Right lobe of liver (tissue), 6 donors: ENCODE measurements around the gene RPTOR. TPM values are rescaled to one million over a fixed set of nuclear protein-coding genes. Genes with fewer than 3 reads are reported as not detected.
A peak's percentile ranks its signal among the peaks of the same experiment; 100 is the strongest.

Experiments
- ATAC-seq, 4 donors: fragments of 200-7000 bp; cut with Tn5 transposase; one replicate each; pipeline ENCODE4 v1.9.1; 2020; ENCODE audit warnings: mild to moderate bottlenecking in 4 of 4, moderate library complexity in 4 of 4
- DNase-seq, 3 donors: peaks; one replicate each; pipeline ENCODE4 v3.0.0-alpha.2; 2020
- H3K27ac ChIP-seq, 3 donors: fragments of 200-600 bp; one replicate each; pipeline ENCODE4 v1.8.0; 2022
- H3K27me3 ChIP-seq, 2 donors: fragments of 200-600 bp; one replicate each; pipeline ENCODE4 v1.8.0; 2022
- H3K36me3 ChIP-seq, 4 donors: fragments of 200-600 bp; sonication (generic) in 1 of 4; one replicate each; pipeline versions ENCODE4 v1.5.1 to v1.8.0; 2017 to 2022; ENCODE audit warnings: control low read depth in 1 of 4
- H3K4me1 ChIP-seq, 4 donors: fragments of 200-600 bp; sonication (generic) in 1 of 4; one replicate each; pipeline versions ENCODE4 v1.5.1 to v1.8.0; 2017 to 2022; ENCODE audit warnings: control low read depth in 1 of 4
- H3K4me3 ChIP-seq, 3 donors: fragments of 200-600 bp; one replicate each; pipeline ENCODE4 v1.8.0; 2022
- H3K9me3 ChIP-seq, 4 donors: fragments of 200-600 bp; sonication (generic) in 1 of 4; one replicate each; pipeline versions ENCODE4 v1.5.1 to v1.8.0; 2017 to 2022; ENCODE audit warnings: control low read depth in 1 of 4
- CTCF ChIP-seq, 4 donors: fragments of 200-600 bp in 3 of 4; fragments of 450-650 bp in 1 of 4; IDR thresholded peaks; one replicate each; pipeline versions ENCODE4 v1.5.1 to v1.8.0; 2016 to 2022; ENCODE audit warnings: antibody characterized with exemption in 4 of 4, mild to moderate bottlenecking in 2 of 4
- POLR2A ChIP-seq: fragments of 450-650 bp; IDR thresholded peaks from one replicate; pipeline ENCODE4 v1.6.1; 2017; ENCODE audit warnings: antibody characterized with exemption, mild to moderate bottlenecking
- WGBS: methylation state at CpG from one replicate; pipeline ENCODE4 v1.1.6; 2018; ENCODE audit warnings: low coverage, low lambda C conversion rate; ENCODE audit not compliant: insufficient coverage; ENCODE audit errors: missing lambda C conversion rate; 5-methylcytosine and 5-hydroxymethylcytosine counted together
- intact Hi-C, 2 donors: fragments of 100-400 bp; cut with DNase I; formaldehyde crosslinking; loops; one replicate each; pipeline versions ENCODE4 v1.11.2 to v1.14.1; 2022
- total RNA-seq, 6 experiments: library from RNA; depleted of rRNA in 2 of 6; stranded (reverse); fragments of >200 nt in 2 of 6; fragmentation: NEBNext Ultra II Directional in 3 of 6; extraction: Animal tissue kit (Norgen Biotek cat#: 25700) in 3 of 6; gene quantifications; one replicate each; pipeline versions ENCODE4 v1.1.0 to v1.2.4, GENCODE V29; 2016 to 2023
- donor health status: DM: no; HTN: yes; CAD: no.
- donor health status: DM: no; HTN: no; CAD: no.
- donor health status: DM: no; HTN: no; CAD: no.
- donor health status: DM: no; HTN: yes; CAD: no.
- donor health status: DM: no; HTN: yes; CAD: no.

The RPTOR gene
- total RNA-seq, 6 experiments from 2014 or later = 13.1 to 24.0 (median 15.5) TPM

GRCh38 chr17:80921741-80922579 is 377.3 kb downstream of the RPTOR start:
- no peak for ATAC-seq
- H3K4me3 ChIP-seq = no peak overlapping the region
- H3K4me1 ChIP-seq = no peaks in the 10 kb centered on the region
- no peak overlapping the region for H3K27ac ChIP-seq
- WGBS = 97% methylated on average over 6 of the region's 28 CpGs
- TF ChIP-seq POLR2A = no peak
- no peak for TF ChIP-seq CTCF (IDR thresholded peaks at IDR 0.05)
- no peaks in the 10 kb centered on the region for H3K9me3 ChIP-seq
- peaks cover 0 to 9% (median 0%) of the 10 kb centered on the region in 4 donors for H3K36me3 ChIP-seq
- no peaks in the 10 kb centered on the region for H3K27me3 ChIP-seq
- intact Hi-C loops = no loop called here
- peak in 1 of 3 donors; percentile 53 for DNase-seq

GRCh38 chr17:80922580-80923160 is 378.0 kb downstream of the RPTOR start:
- DNase-seq = peak in 1 of 3 donors; percentile 43
- TF ChIP-seq CTCF (IDR thresholded peaks at IDR 0.05) (no peak), POLR2A (no peak)

GRCh38 chr17:80923211-80924110 is 378.8 kb downstream of the RPTOR start:
- 94% methylated on average over 8 of the region's 35 CpGs for whole genome bisulfite sequencing
- Histone ChIP-seq H3K9me3 (no peaks in the 10 kb centered on the region), H3K36me3 (peaks cover 0 to 9% (median 0%) of the 10 kb centered on the region in 4 donors), H3K4me1 (no peaks in the 10 kb centered on the region), H3K27me3 (no peaks in the 10 kb centered on the region), H3K4me3 (no peak overlapping the region), H3K27ac (no peak overlapping the region)
- intact Hi-C loops = no loop called here
- DNase-seq (peak in 1 of 3 donors; percentile 48), ATAC-seq (no peak)
- no peak for TF ChIP-seq CTCF (IDR thresholded peaks at IDR 0.05)
- TF ChIP-seq POLR2A = no peak

More at GRCh38 chr17:80922580-80923160, 378.0 kb downstream of the RPTOR start:
- Histone ChIP-seq H3K4me3 (no peak overlapping the region), H3K27me3 (no peaks in the 10 kb centered on the region), H3K9me3 (no peaks in the 10 kb centered on the region), H3K36me3 (peaks cover 0 to 9% (median 0%) of the 10 kb centered on the region in 4 donors), H3K4me1 (no peaks in the 10 kb centered on the region), H3K27ac (no peak overlapping the region)
- ATAC-seq = no peak
- 89% methylated on average over 14 of the region's 33 CpGs for WGBS
- intact Hi-C loops = no loop called here

- WGBS = 90% methylated on average over 4 of the region's 23 CpGs
- no peak for ATAC-seq
- Histone ChIP-seq H3K36me3 (peaks cover 0 to 9% (median 0%) of the 10 kb centered on the region in 4 donors), H3K4me1 (no peaks in the 10 kb centered on the region), H3K27ac (no peak overlapping the region), H3K4me3 (no peak overlapping the region), H3K27me3 (no peaks in the 10 kb centered on the region), H3K9me3 (no peaks in the 10 kb centered on the region)
- TF ChIP-seq CTCF (IDR thresholded peaks at IDR 0.05) (no peak), POLR2A (no peak)
- DNase-seq = peak in 1 of 3 donors; percentile 46
- intact Hi-C loops = no loop called here
Measured at GRCh38 chr17:80924111-80924806, 379.6 kb downstream of the RPTOR start.
